ENCODE results near the gene OCSTAMP. TPM values are rescaled to one million over a fixed set of nuclear protein-coding genes. Genes with fewer than 3 reads are reported as not detected.

The OCSTAMP gene
- total and polyA plus RNA-seq, 2 donors from 2014 or later, result not detected

GRCh38 chr20:46581391-46581790 is 30.9 kb upstream of the OCSTAMP start:
- DNase-seq (no peak), FAIRE-seq (no peak)
- intact Hi-C loops (cut with DNase I), result no loop called here
- Histone ChIP-seq H3K36me3 (ENCODE audit: control insufficient read depth in 2 of 3, insufficient read depth in 3 of 3, low read length in 3 of 3) (peaks cover 0 to 13% (median 10%) of the 10 kb centered on the region in 3 donors), H3K9ac (ENCODE audit: low read length in 3 of 3) (no peak overlapping the region), H3K27me3 (ENCODE audit: control insufficient read depth, insufficient read depth, low read length) (no peaks in the 10 kb centered on the region), H3K9me3 (ENCODE audit: control insufficient read depth in 2 of 3, insufficient read depth in 1 of 3, low read length in 3 of 3) (no peaks in the 10 kb centered on the region), H3K4me3 (ENCODE audit: low read length in 3 of 3) (no peak overlapping the region), H3K4me1 (ENCODE audit: control insufficient read depth in 2 of 3, insufficient read depth in 2 of 3, low read depth in 1 of 3, low read length in 3 of 3) (no peaks in the 10 kb centered on the region), H3K27ac (ENCODE audit: low read depth in 2 of 2, low read length in 2 of 2) (no peak overlapping the region)
- no peak for TF ChIP-seq CTCF (IDR thresholded peaks at IDR 0.05; ENCODE audit: borderline replicate concordance, extremely low read depth, insufficient read depth)

GRCh38 chr20:46580613-46581205 is 30.3 kb upstream of the OCSTAMP start:
- FAIRE-seq (no peak), DNase-seq (no peak)
- no peak for TF ChIP-seq CTCF (IDR thresholded peaks at IDR 0.05; ENCODE audit: borderline replicate concordance, extremely low read depth, insufficient read depth)
- Histone ChIP-seq H3K27me3 (ENCODE audit: control insufficient read depth, insufficient read depth, low read length) (no peaks in the 10 kb centered on the region), H3K9me3 (ENCODE audit: control insufficient read depth in 2 of 3, insufficient read depth in 1 of 3, low read length in 3 of 3) (no peaks in the 10 kb centered on the region), H3K4me1 (ENCODE audit: control insufficient read depth in 2 of 3, insufficient read depth in 2 of 3, low read depth in 1 of 3, low read length in 3 of 3) (no peaks in the 10 kb centered on the region), H3K36me3 (ENCODE audit: control insufficient read depth in 2 of 3, insufficient read depth in 3 of 3, low read length in 3 of 3) (peaks cover 0 to 16% (median 15%) of the 10 kb centered on the region in 3 donors), H3K4me3 (ENCODE audit: low read length in 3 of 3) (no peak overlapping the region), H3K9ac (ENCODE audit: low read length in 3 of 3) (no peak overlapping the region), H3K27ac (ENCODE audit: low read depth in 2 of 2, low read length in 2 of 2) (no peak overlapping the region)
- intact Hi-C loops (cut with DNase I), result no loop called here

- DNase-seq (no peak), FAIRE-seq (no peak)
- H3K27ac ChIP-seq (ENCODE audit: low read depth in 2 of 2, low read length in 2 of 2), result no peak overlapping the region
- intact Hi-C loops (cut with DNase I), result no loop called here
- H3K9me3 ChIP-seq (ENCODE audit: control insufficient read depth in 2 of 3, insufficient read depth in 1 of 3, low read length in 3 of 3), result no peaks in the 10 kb centered on the region
- H3K27me3 ChIP-seq (ENCODE audit: control insufficient read depth, insufficient read depth, low read length), result no peaks in the 10 kb centered on the region
- H3K9ac ChIP-seq (ENCODE audit: low read length in 3 of 3), result no peak overlapping the region
- H3K36me3 ChIP-seq (ENCODE audit: control insufficient read depth in 2 of 3, insufficient read depth in 3 of 3, low read length in 3 of 3), result peaks cover 0 to 16% (median 14%) of the 10 kb centered on the region in 3 donors
- TF ChIP-seq CTCF (IDR thresholded peaks at IDR 0.05; ENCODE audit: borderline replicate concordance, extremely low read depth, insufficient read depth), result no peak
- no peak overlapping the region for H3K4me3 ChIP-seq (ENCODE audit: low read length in 3 of 3)
- no peaks in the 10 kb centered on the region for H3K4me1 ChIP-seq (ENCODE audit: control insufficient read depth in 2 of 3, insufficient read depth in 2 of 3, low read depth in 1 of 3, low read length in 3 of 3)
Observed at GRCh38 chr20:46578745-46579144, 28.3 kb upstream of the OCSTAMP start.

All from kidney (tissue), 14 donors.